HUES64 (cell line): ENCODE data around the gene GLYATL3.

Experiments used
- H3K27ac ChIP-seq: 2 replicates; pipeline ENCODE4 v1.7.0; 2013; ENCODE audit warnings: low read depth, low read length, inconsistent platforms
- H3K27me3 ChIP-seq: 2 replicates; pipeline ENCODE4 v1.6.1; 2013; ENCODE audit warnings: mild to moderate bottlenecking, low read length; ENCODE audit not compliant: insufficient read depth
- H3K36me3 ChIP-seq: 2 replicates; pipeline ENCODE4 v1.6.1; 2013; ENCODE audit warnings: mild to moderate bottlenecking, low read length; ENCODE audit not compliant: insufficient read depth
- H3K4me1 ChIP-seq: 2 replicates; pipeline ENCODE4 v1.6.1; 2013; ENCODE audit warnings: mild to moderate bottlenecking, low read length, moderate library complexity; ENCODE audit not compliant: insufficient read depth
- H3K4me3 ChIP-seq: 2 replicates; pipeline ENCODE4 v1.5.1; 2013; ENCODE audit warnings: mild to moderate bottlenecking, low read length, moderate library complexity
- H3K9ac ChIP-seq: 2 replicates; pipeline ENCODE4 v1.6.1; 2013; ENCODE audit warnings: mild to moderate bottlenecking, low read depth, low read length
- H3K9me3 ChIP-seq: 2 replicates; pipeline ENCODE4 v1.6.1; 2013; ENCODE audit warnings: low read depth, low read length; ENCODE audit not compliant: insufficient read depth
- WGBS: fragments of 150-250, 120-280 bp; methylation state at CpG from one replicate; pipeline ENCODE4 v1.1.7; 2013; ENCODE audit warnings: missing lambda C conversion rate; 5-methylcytosine and 5-hydroxymethylcytosine counted together

The GLYATL3 gene

GRCh38 chr6:49558238-49558637 is 58.5 kb downstream of the GLYATL3 start:
- no peak overlapping the region for H3K27ac ChIP-seq
- H3K9me3 ChIP-seq = no peaks in the 10 kb centered on the region
- no peak overlapping the region for H3K9ac ChIP-seq
- H3K4me1 ChIP-seq = peaks cover 25% of the 10 kb centered on the region
- peaks cover 81% of the 10 kb centered on the region for H3K27me3 ChIP-seq
- H3K4me3 ChIP-seq = no peak overlapping the region
- H3K36me3 ChIP-seq = peaks cover 35% of the 10 kb centered on the region

GRCh38 chr6:49563006-49563886 is 63.5 kb downstream of the GLYATL3 start:
- peaks cover 48% of the 10 kb centered on the region for H3K27me3 ChIP-seq
- H3K27ac ChIP-seq = no peak overlapping the region
- H3K4me3 ChIP-seq = no peak overlapping the region
- WGBS = 87% methylated on average over 5 of the region's 5 CpGs
- no peak overlapping the region for H3K9ac ChIP-seq
- no peaks in the 10 kb centered on the region for H3K4me1 ChIP-seq
- peaks cover 3% of the 10 kb centered on the region; the same call in 1 of the 2 replicates for H3K36me3 ChIP-seq
- H3K9me3 ChIP-seq = no peaks in the 10 kb centered on the region

- no peaks in the 10 kb centered on the region; the same call in 1 of the 2 replicates for H3K36me3 ChIP-seq
- no peak overlapping the region for H3K27ac ChIP-seq
- H3K27me3 ChIP-seq = peaks cover 36% of the 10 kb centered on the region
- H3K9ac ChIP-seq = no peak overlapping the region
- no CpG with 5 or more reads among the region's 1 CpG for WGBS
- H3K4me1 ChIP-seq = no peaks in the 10 kb centered on the region
- no peak overlapping the region for H3K4me3 ChIP-seq
- no peaks in the 10 kb centered on the region for H3K9me3 ChIP-seq
These were observed 64.8 kb downstream of the GLYATL3 start for GRCh38 chr6:49564552-49564951.

- Histone ChIP-seq H3K9me3 (no peaks in the 10 kb centered on the region), H3K27me3 (peaks cover 29% of the 10 kb centered on the region; the same call in 1 of the 2 replicates), H3K4me3 (no peak overlapping the region), H3K9ac (no peak overlapping the region), H3K36me3 (no peaks in the 10 kb centered on the region; the same call in 1 of the 2 replicates), H3K4me1 (no peaks in the 10 kb centered on the region), H3K27ac (no peak overlapping the region)
- 96% methylated on average over 1 of the region's 2 CpGs for WGBS
These were observed 65.5 kb downstream of the GLYATL3 start for GRCh38 chr6:49565261-49565660.

GRCh38 chr6:49565855-49566254 is 66.1 kb downstream of the GLYATL3 start:
- no peak overlapping the region for H3K27ac ChIP-seq

GRCh38 chr6:49570474-49571079 is 70.9 kb downstream of the GLYATL3 start:
- no peak overlapping the region for H3K27ac ChIP-seq
- no peak overlapping the region for H3K9ac ChIP-seq
- H3K36me3 ChIP-seq = no peaks in the 10 kb centered on the region
- peaks cover 3% of the 10 kb centered on the region; the same call in 1 of the 2 replicates for H3K27me3 ChIP-seq
- no peak overlapping the region for H3K4me3 ChIP-seq
- 95% methylated on average over 6 of the region's 6 CpGs for WGBS
- no peaks in the 10 kb centered on the region for H3K4me1 ChIP-seq
- H3K9me3 ChIP-seq = no peaks in the 10 kb centered on the region

More at GRCh38 chr6:49565855-49566254, 66.1 kb downstream of the GLYATL3 start:
- peaks cover 25% of the 10 kb centered on the region; the same call in 1 of the 2 replicates for H3K27me3 ChIP-seq
- H3K4me1 ChIP-seq = no peaks in the 10 kb centered on the region
- no peaks in the 10 kb centered on the region for H3K9me3 ChIP-seq
- no peak overlapping the region for H3K9ac ChIP-seq
- no peak overlapping the region for H3K4me3 ChIP-seq
- WGBS = 85% methylated on average over 10 of the region's 10 CpGs
- H3K36me3 ChIP-seq = no peaks in the 10 kb centered on the region; the same call in 1 of the 2 replicates

- Histone ChIP-seq H3K9me3 (no peaks in the 10 kb centered on the region), H3K36me3 (no peaks in the 10 kb centered on the region), H3K4me3 (no peak overlapping the region), H3K4me1 (no peaks in the 10 kb centered on the region), H3K27ac (no peak overlapping the region), H3K9ac (no peak overlapping the region), H3K27me3 (no peaks in the 10 kb centered on the region)
- WGBS = 100% methylated on average over 1 of the region's 1 CpG
These were observed 76.9 kb downstream of the GLYATL3 start for GRCh38 chr6:49576618-49577017.
